HCT116 (cell line): ENCODE measurements around the gene TEAD1. TPM values are rescaled to one million over a fixed set of nuclear protein-coding genes. Genes with fewer than 3 reads are reported as not detected.

Experiments
- ATAC-seq: fragments of 200-7000 bp; cut with Tn5 transposase; 2 replicates; pipeline ENCODE4 v1.9.1; 2020; ENCODE audit warnings: mild to moderate bottlenecking, moderate library complexity
- BruUV-seq: library from RNA; stranded (reverse); fragments of 400-500 nt; replicated peaks from 2 replicates; lab custom pipeline; 2021; lab: Mats Ljungman, UMichigan
- CTCF ChIA-PET: fragments of 300-600 bp; sonication (Branson Sonifier 250); formaldehyde crosslinking; loops from one replicate; lab custom pipeline; 2021; ENCODE audit warnings: antibody characterized with exemption; lab: Charles Lee
- POLR2A ChIA-PET: fragments of 300-600, 350-600 bp; sonication (Branson Sonifier 250); formaldehyde crosslinking; loops from one replicate; lab custom pipeline; 2021; ENCODE audit warnings: antibody characterized with exemption; lab: Charles Lee
- RAD21 ChIA-PET, 2 experiments: fragments of 300-600 bp; sonication (Branson Sonifier 250); formaldehyde crosslinking; loops; one replicate each; lab custom pipeline; 2023; ENCODE audit warnings: low total read pairs in 2 of 2; ENCODE audit not compliant: uncharacterized antibody in 2 of 2, unreplicated experiment in 2 of 2, low non-redundant PET in 1 of 2; lab: Charles Lee
- DNase-seq: peaks from one replicate; pipeline ENCODE4 v3.0.0-alpha.2; 2010; ENCODE audit warnings: low read depth, low spot score
- H2AFZ ChIP-seq: fragments of 200-600 bp; shearing (Covaris generic), sonication (generic); 2 replicates; pipeline ENCODE4 v1.6.1; 2017; ENCODE audit warnings: low read depth, mixed run types, mixed read lengths, antibody characterized with exemption, low read length; ENCODE audit not compliant: poor library complexity, severe bottlenecking
- H3K27ac ChIP-seq: 2 replicates; pipeline ENCODE4 v1.5.1; 2012; ENCODE audit warnings: low read depth, low read length
- H3K27me3 ChIP-seq: fragments of 200-600 bp; sonication (generic); 2 replicates; pipeline ENCODE4 v1.6.1; 2016; ENCODE audit warnings: mixed run types, low read length, mixed read lengths; ENCODE audit not compliant: insufficient read depth
- H3K36me3 ChIP-seq, 2 experiments: fragments of 200-500 bp in 1 of 2; fragments of 200-600 bp in 1 of 2; sonication (Bioruptor generic) in 1 of 2; sonication (generic) in 1 of 2; 2 replicates each; pipeline versions ENCODE4 v1.5.1 to v1.6.1; 2014 to 2016; ENCODE audit warnings: low read length in 2 of 2, inconsistent platforms in 1 of 2, mixed read lengths in 1 of 2, mixed run types in 1 of 2; ENCODE audit not compliant: insufficient read depth in 2 of 2, control insufficient read depth in 1 of 2
- H3K4me1 ChIP-seq, 2 experiments: fragments of 200-600 bp in 1 of 2; sonication (generic) in 1 of 2; 2 replicates each; pipeline versions ENCODE4 v1.5.1 to v1.6.1; 2012 to 2017; ENCODE audit warnings: low read length in 2 of 2, inconsistent platforms in 1 of 2, mild to moderate bottlenecking in 1 of 2, mixed read lengths in 1 of 2, mixed run types in 1 of 2, moderate library complexity in 1 of 2; ENCODE audit not compliant: insufficient read depth in 2 of 2, control insufficient read depth in 1 of 2
- H3K4me2 ChIP-seq: fragments of 200-600 bp; sonication (generic); 2 replicates; pipeline ENCODE4 v1.6.1; 2017; ENCODE audit warnings: mixed run types, low read length, mixed read lengths
- H3K4me3 ChIP-seq, 2 experiments: fragments of 200-600 bp in 1 of 2; sonication (generic) in 1 of 2; replicated peaks in 1 of 2; 2 replicates each; pipeline ENCODE4 v1.5.1; 2011 to 2016; ENCODE audit warnings: low read length in 2 of 2, control low read depth in 1 of 2, low read depth in 1 of 2, mild to moderate bottlenecking in 1 of 2, mixed read lengths in 1 of 2, mixed run types in 1 of 2
- H3K79me2 ChIP-seq: fragments of 200-600 bp; sonication (generic); 2 replicates; pipeline ENCODE4 v1.6.1; 2017; ENCODE audit warnings: mild to moderate bottlenecking, mixed run types, low read length, moderate library complexity, mixed read lengths; ENCODE audit not compliant: insufficient read depth
- H3K9ac ChIP-seq: fragments of 200-600 bp; sonication (generic); 2 replicates; pipeline ENCODE4 v1.6.1; 2016; ENCODE audit warnings: low read length, mixed read lengths
- H3K9me2 ChIP-seq: fragments of 200-600 bp; sonication (generic), shearing (Covaris generic); 2 replicates; pipeline ENCODE4 v1.6.1; 2017; ENCODE audit warnings: mixed run types, mild to moderate bottlenecking, moderate library complexity; ENCODE audit not compliant: insufficient read depth
- H3K9me3 ChIP-seq, 2 experiments: fragments of 200-500 bp in 1 of 2; fragments of 200-600 bp in 1 of 2; sonication (Bioruptor generic) in 1 of 2; sonication (generic) in 1 of 2; 2 replicates each; pipeline ENCODE4 v1.6.1; 2014 to 2017; ENCODE audit warnings: low read length in 2 of 2, mixed read lengths in 2 of 2, inconsistent platforms in 1 of 2, low read depth in 1 of 2, mild to moderate bottlenecking in 1 of 2, mixed run types in 1 of 2, moderate library complexity in 1 of 2; ENCODE audit not compliant: control insufficient read depth in 1 of 2, insufficient read depth in 1 of 2
- H4K20me1 ChIP-seq: fragments of 200-600 bp; sonication (generic), shearing (Covaris generic); 2 replicates; pipeline ENCODE4 v1.6.1; 2017; ENCODE audit warnings: mixed run types, mild to moderate bottlenecking, moderate library complexity; ENCODE audit not compliant: insufficient read depth
- ATF3 ChIP-seq: IDR thresholded peaks from 2 replicates; pipeline ENCODE4 v1.6.1; 2012
- CBX3 ChIP-seq: IDR thresholded peaks from 2 replicates; pipeline ENCODE4 v1.6.1; 2012; ENCODE audit warnings: low read depth
- EGR1 ChIP-seq: IDR thresholded peaks from 2 replicates; pipeline ENCODE4 v1.6.1; 2012; ENCODE audit warnings: low read depth
- EZH2 ChIP-seq: fragments of 200-600 bp; sonication (generic); IDR thresholded peaks from 2 replicates; pipeline ENCODE4 v1.6.1; 2017; ENCODE audit warnings: antibody characterized with exemption, mixed run types
- JUND ChIP-seq: IDR thresholded peaks from 2 replicates; pipeline ENCODE4 v1.6.1; 2012
- TCF7L2 ChIP-seq: IDR thresholded peaks from 2 replicates; pipeline ENCODE4 v1.7.0; 2011; ENCODE audit warnings: borderline replicate concordance, inconsistent platforms; ENCODE audit not compliant: insufficient read depth, insufficient read length; ENCODE audit errors: extremely low read depth
- ZFX ChIP-seq: fragments of 450-650 bp; IDR thresholded peaks from 2 replicates; pipeline ENCODE4 v1.6.1; 2017
- ZNF274 ChIP-seq: fragments of 200-500 bp; sonication (Bioruptor generic); IDR thresholded peaks from 2 replicates; pipeline ENCODE4 v1.6.1; 2014; ENCODE audit warnings: mild to moderate bottlenecking, low read depth, low read length, inconsistent platforms
- intact Hi-C: fragments of 100-400 bp; cut with micrococcal nuclease; formaldehyde crosslinking; loops from 2 replicates; pipeline ENCODE4 v1.10.0; 2022
- total RNA-seq: library from RNA; stranded (reverse); gene quantifications from one replicate; pipeline ENCODE4 v1.2.1, GENCODE V29; 2021; ENCODE audit not compliant: unreplicated experiment
- TF ChIP-seq, protein P1 (sequence below): IDR thresholded peaks from 2 replicates; pipeline ENCODE4 v1.6.1; 2012

The TEAD1 gene
- total RNA-seq, 1 experiment from 2014 or later, result 103 TPM

- ATAC-seq (no peak), DNase-seq (no peak)
- Histone ChIP-seq H3K4me1 (peaks cover 33 to 43% of the 10 kb centered on the region in 2 experiments), H3K36me3 (no peaks in the 10 kb centered on the region), H4K20me1 (no peaks in the 10 kb centered on the region; the same call in 1 of the 2 replicates), H3K4me3 (no peak overlapping the region), H3K9me2 (no peaks in the 10 kb centered on the region), H3K27me3 (no peaks in the 10 kb centered on the region), H3K27ac (no peak overlapping the region), H3K9ac (no peak overlapping the region), H3K79me2 (peaks cover 99% of the 10 kb centered on the region), H3K9me3 (no peaks in the 10 kb centered on the region), H2AFZ (no peak overlapping the region), H3K4me2 (no peak overlapping the region)
- intact Hi-C loops, result no loop called here
- POLR2A ChIA-PET, result no interaction called here
- BruUV-seq, result no TSS peak
- TF ChIP-seq TCF7L2, result no peak
- TF ChIP-seq EZH2, result no peak
- TF ChIP-seq JUND, result no peak
- RAD21 ChIA-PET, result no interaction called here
- CTCF ChIA-PET, result no interaction called here
Observed at GRCh38 chr11:12701811-12702592, 27.8 kb downstream of the TEAD1 start.

DNA sequence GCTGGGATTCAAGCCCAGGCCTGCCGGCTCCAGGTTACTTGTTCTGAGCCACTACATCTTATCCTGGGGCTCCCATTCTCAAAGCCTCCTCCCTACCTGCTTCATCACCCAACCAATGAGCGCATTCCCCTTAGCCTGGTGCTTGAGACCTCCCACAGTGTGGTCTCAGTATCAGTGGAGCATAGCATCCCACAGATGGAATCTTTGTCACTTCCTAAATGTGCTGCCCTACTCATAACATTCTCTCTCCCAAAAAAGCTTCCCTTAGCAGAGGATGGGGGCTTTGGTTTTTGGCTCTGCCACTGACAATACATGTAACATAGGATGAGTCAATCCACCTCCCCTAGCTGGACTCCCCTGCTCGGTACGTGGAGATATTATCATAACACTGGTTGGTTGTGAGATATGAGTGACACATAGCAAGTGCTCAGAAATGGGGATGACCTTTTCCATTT lies 28.8 kb downstream of the TEAD1 start:
- Histone ChIP-seq H3K4me2 (no peak overlapping the region), H3K27ac (no peak overlapping the region), H3K36me3 (no peaks in the 10 kb centered on the region), H3K4me3 (no peak overlapping the region), H3K79me2 (peaks cover 99% of the 10 kb centered on the region), H2AFZ (no peak overlapping the region), H3K9me3 (no peaks in the 10 kb centered on the region), H3K9ac (no peak overlapping the region), H3K4me1 (peaks cover 28 to 44% of the 10 kb centered on the region in 2 experiments), H4K20me1 (no peaks in the 10 kb centered on the region; the same call in 1 of the 2 replicates), H3K27me3 (no peaks in the 10 kb centered on the region), H3K9me2 (no peaks in the 10 kb centered on the region)
- no peak for ATAC-seq
- intact Hi-C loops, result no loop called here
- BruUV-seq, result no TSS peak
- CTCF ChIA-PET, result no interaction called here
- DNase-seq, result no peak
- RAD21 ChIA-PET, result no interaction called here
- POLR2A ChIA-PET, result no interaction called here
- TF ChIP-seq ATF3 (no peak), CBX3 (no peak), ZFX (no peak), ZNF274 (no peak), EGR1 (no peak)
- TF ChIP-seq, protein P1, sequence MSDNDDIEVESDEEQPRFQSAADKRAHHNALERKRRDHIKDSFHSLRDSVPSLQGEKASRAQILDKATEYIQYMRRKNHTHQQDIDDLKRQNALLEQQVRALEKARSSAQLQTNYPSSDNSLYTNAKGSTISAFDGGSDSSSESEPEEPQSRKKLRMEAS, result no peak
